ENCODE results near the gene AADACL2. TPM values are rescaled to one million over a fixed set of nuclear protein-coding genes. Genes with fewer than 3 reads are reported as not detected.
"Not testable (repeated sequence)": the region's sequence is repeated elsewhere in the genome, so short reads cannot be mapped to it uniquely, and the experiment has no call there.

The AADACL2 gene
- total and polyA plus RNA-seq, 8 donors: not detected

GRCh38 chr3:151753846-151754245 lies 20.1 kb downstream of the AADACL2 start:
- Histone ChIP-seq H3K36me3 (no peaks in the 10 kb centered on the region), H3K9me3 (peaks cover 0 to 3% of the 10 kb centered on the region in 2 donors), H3K27me3 (no peaks in the 10 kb centered on the region), H3K4me3 (no peak overlapping the region), H3K27ac (no peak overlapping the region), H3K4me1 (peaks cover 0 to 12% of the 10 kb centered on the region in 2 donors)
- intact Hi-C loops (cut with DNase I): no loop called here
- TF ChIP-seq, protein P1, sequence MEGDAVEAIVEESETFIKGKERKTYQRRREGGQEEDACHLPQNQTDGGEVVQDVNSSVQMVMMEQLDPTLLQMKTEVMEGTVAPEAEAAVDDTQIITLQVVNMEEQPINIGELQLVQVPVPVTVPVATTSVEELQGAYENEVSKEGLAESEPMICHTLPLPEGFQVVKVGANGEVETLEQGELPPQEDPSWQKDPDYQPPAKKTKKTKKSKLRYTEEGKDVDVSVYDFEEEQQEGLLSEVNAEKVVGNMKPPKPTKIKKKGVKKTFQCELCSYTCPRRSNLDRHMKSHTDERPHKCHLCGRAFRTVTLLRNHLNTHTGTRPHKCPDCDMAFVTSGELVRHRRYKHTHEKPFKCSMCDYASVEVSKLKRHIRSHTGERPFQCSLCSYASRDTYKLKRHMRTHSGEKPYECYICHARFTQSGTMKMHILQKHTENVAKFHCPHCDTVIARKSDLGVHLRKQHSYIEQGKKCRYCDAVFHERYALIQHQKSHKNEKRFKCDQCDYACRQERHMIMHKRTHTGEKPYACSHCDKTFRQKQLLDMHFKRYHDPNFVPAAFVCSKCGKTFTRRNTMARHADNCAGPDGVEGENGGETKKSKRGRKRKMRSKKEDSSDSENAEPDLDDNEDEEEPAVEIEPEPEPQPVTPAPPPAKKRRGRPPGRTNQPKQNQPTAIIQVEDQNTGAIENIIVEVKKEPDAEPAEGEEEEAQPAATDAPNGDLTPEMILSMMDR (IDR thresholded peaks at IDR 0.05): no peak
- no peak for DNase-seq
- ATAC-seq: no peak

- no peak overlapping the region for H3K4me3 ChIP-seq
- no peaks in the 10 kb centered on the region for H3K36me3 ChIP-seq
- TF ChIP-seq, protein P1 (IDR thresholded peaks at IDR 0.05): no peak
- no peak overlapping the region for H3K27ac ChIP-seq
- no peaks in the 10 kb centered on the region for H3K4me1 ChIP-seq
- H3K9me3 ChIP-seq: peaks cover 0 to 2% of the 10 kb centered on the region in 2 donors
- H3K27me3 ChIP-seq: no peaks in the 10 kb centered on the region
- ATAC-seq (no peak), DNase-seq (no peak)
- intact Hi-C loops (cut with DNase I): no loop called here
These were observed 27.9 kb downstream of the AADACL2 start for GRCh38 chr3:151761581-151761980.

DNA sequence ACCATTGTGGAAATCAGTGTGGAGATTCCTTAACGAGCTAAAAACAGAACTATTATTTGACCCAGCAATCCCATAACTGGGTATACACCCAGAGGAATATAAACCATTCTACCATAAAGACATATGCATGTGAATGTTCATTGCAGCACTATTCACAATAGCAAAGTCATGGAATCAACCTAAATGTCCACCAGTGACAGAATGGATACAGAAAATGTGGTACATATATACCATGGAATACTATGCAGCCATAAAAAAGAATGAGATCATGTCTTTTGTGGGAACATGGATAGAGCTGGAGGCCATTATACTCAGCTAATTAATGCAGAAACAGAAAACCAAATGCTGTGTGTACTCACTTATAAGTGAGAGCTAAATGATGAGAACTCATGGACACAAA lies 31.0 kb downstream of the AADACL2 start:
- H3K9me3 ChIP-seq; H3K4me1 ChIP-seq; H3K27me3 ChIP-seq; DNase-seq; ATAC-seq; H3K4me3 ChIP-seq; H3K27ac ChIP-seq; H3K36me3 ChIP-seq; intact Hi-C loops (cut with DNase I): not testable (repeated sequence)

DNA sequence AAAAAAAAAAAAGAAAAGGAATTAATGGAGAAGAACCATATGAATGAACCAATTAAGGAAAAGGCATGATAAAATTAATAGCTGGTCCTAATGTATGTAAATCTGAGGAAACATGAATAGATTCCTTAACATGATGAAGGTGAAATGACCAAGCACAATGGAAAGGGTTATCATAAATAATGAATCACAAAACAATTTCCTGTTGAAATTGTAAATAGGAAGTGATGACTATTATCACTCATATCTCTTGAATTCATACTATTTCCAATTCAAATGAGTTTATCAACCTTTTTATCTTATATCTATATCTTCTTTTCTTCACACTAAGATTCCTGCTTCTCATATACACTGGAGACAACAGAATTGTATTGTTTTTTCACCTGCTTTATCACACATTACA lies 32.0 kb downstream of the AADACL2 start:
- Histone ChIP-seq H3K9me3 (peaks cover 0 to 2% of the 10 kb centered on the region in 2 donors), H3K36me3 (no peaks in the 10 kb centered on the region), H3K27ac (no peak overlapping the region), H3K27me3 (no peaks in the 10 kb centered on the region), H3K4me1 (peaks cover 5 to 8% of the 10 kb centered on the region in 2 donors), H3K4me3 (no peak overlapping the region)
- TF ChIP-seq, protein P1 (IDR thresholded peaks at IDR 0.05): no peak
- no peak for ATAC-seq
- DNase-seq: no peak
- intact Hi-C loops (cut with DNase I): no loop called here

DNA sequence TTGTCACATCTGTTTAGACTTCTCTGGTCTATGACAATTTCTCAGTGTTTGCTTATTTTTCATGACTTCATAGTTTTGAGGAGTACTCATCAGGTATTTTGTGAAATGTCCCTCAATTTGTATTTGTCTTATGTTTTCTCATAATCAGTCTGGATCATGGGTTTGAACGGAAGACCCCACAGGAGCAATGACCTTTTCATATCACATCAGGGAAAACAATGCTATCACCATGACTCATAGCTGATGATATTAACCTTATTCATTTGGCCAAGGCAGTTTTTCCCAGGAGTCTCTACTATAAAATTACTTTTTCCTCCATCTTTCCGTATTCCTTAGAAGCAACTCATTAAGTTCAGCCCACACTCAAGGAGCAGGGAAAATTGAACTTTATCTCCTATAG lies 32.7 kb downstream of the AADACL2 start:
- TF ChIP-seq, protein P1 (IDR thresholded peaks at IDR 0.05): no peak
- no peaks in the 10 kb centered on the region for H3K27me3 ChIP-seq
- intact Hi-C loops (cut with DNase I): no loop called here
- ATAC-seq: no peak
- H3K36me3 ChIP-seq: no peaks in the 10 kb centered on the region
- no peak overlapping the region for H3K4me3 ChIP-seq
- no peak for DNase-seq
- peaks cover 12 to 14% of the 10 kb centered on the region in 2 donors for H3K4me1 ChIP-seq
- H3K9me3 ChIP-seq: peaks cover 0 to 2% of the 10 kb centered on the region in 2 donors
- no peak overlapping the region for H3K27ac ChIP-seq

DNA sequence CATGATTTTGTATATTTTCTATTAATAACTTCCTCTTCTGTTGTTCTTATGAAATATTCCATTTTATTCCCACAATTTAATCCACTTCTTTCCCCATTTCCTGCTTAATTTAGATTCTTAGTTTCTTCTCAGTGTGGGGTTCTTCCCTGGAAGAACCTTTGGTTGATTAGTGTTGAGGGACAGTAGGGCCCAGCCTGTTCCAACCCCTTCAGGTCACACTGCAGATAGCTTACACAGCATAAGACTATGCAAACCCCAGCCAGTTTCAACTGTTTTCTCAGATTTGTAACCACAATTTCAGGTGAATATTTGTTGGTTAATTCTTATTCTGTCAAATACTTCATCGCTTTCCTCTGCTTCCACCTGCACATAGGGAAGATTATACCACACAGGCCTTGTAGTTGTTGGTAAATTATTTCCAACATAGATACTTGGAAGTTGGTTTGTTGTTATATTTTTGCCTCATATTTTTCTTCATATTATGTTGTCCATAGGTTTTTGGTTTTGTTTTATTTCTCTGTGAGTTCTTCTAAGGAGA lies 34.7 kb downstream of the AADACL2 start:
- Histone ChIP-seq H3K9me3 (peaks cover 0 to 2% of the 10 kb centered on the region in 2 donors), H3K4me1 (peaks cover 14 to 15% of the 10 kb centered on the region in 2 donors), H3K27me3 (no peaks in the 10 kb centered on the region), H3K36me3 (no peaks in the 10 kb centered on the region), H3K27ac (peak overlapping the region in 1 of 2 donors; percentile 5), H3K4me3 (no peak overlapping the region)
- intact Hi-C loops (cut with DNase I): no loop called here
- ATAC-seq (no peak), DNase-seq (no peak)
- TF ChIP-seq, protein P1 (IDR thresholded peaks at IDR 0.05): no peak

All from left lung (tissue), 10 donors.